K562 (cell line): ENCODE data around the gene ATP8B4. TPM values are rescaled to one million over a fixed set of nuclear protein-coding genes. Genes with fewer than 3 reads are reported as not detected.

Experiments
- ATAC-seq: fragments of 200-7000 bp; cut with Tn5 transposase; 3 replicates; pipeline ENCODE4 v1.9.1; 2020; ENCODE audit warnings: moderate library complexity
- BruUV-seq: library from RNA; stranded (reverse); fragments of 400-500 nt; replicated peaks from 2 replicates; lab custom pipeline; 2021; lab: Mats Ljungman, UMichigan
- CTCF ChIA-PET: fragments of 300-600 bp; formaldehyde crosslinking; extraction: SDS; loops from one replicate; lab custom pipeline; 2021; ENCODE audit warnings: low intra/inter-chr PET ratio; lab: Yijun Ruan, JAX
- POLR2A ChIA-PET: fragments of 300-600, 350-650 bp; sonication (Branson Sonifier 250); formaldehyde crosslinking; extraction: SDS; loops from one replicate; lab custom pipeline; 2021; ENCODE audit warnings: antibody characterized with exemption, inconsistent platforms; lab: Yijun Ruan, JAX
- DNase-seq, 4 experiments: peaks; one replicate each; pipeline versions ENCODE4 v3.0.0 to v3.0.0-alpha.2; 2011 to 2018; ENCODE audit warnings: low spot score in 3 of 4, mixed read lengths in 3 of 4; ENCODE audit errors: extremely low read depth in 1 of 4
- FAIRE-seq: peaks from 2 replicates; lab custom pipeline; 2011; peaks lifted over from hg19 to GRCh38; lab: Jason Lieb, UNC
- H2AFZ ChIP-seq: 2 replicates; pipeline ENCODE4 v1.6.0; 2011; ENCODE audit warnings: low read depth, low read length, control low read depth, inconsistent platforms
- H3K27ac ChIP-seq: fragments of 200-600 bp; 3 replicates; pipeline ENCODE4 v1.8.0; 2011; ENCODE audit warnings: low read depth, mild to moderate bottlenecking, control low read depth, inconsistent platforms, low read length, moderate library complexity, mixed read lengths; ENCODE audit errors: extremely low read depth
- H3K27me3 ChIP-seq, 2 experiments: fragments of 300-600 bp in 1 of 2; 2 replicates in 1 of 2; 3 replicates in 1 of 2; pipeline versions ENCODE4 v1.6.0 to v1.8.0; 2011; ENCODE audit warnings: inconsistent platforms in 2 of 2, low read length in 2 of 2, mild to moderate bottlenecking in 1 of 2, mixed read lengths in 1 of 2, moderate library complexity in 1 of 2; ENCODE audit not compliant: control insufficient read depth in 2 of 2, insufficient read depth in 2 of 2
- H3K36me3 ChIP-seq: fragments of 300-600 bp; 3 replicates; pipeline ENCODE4 v1.8.0; 2011; ENCODE audit warnings: mild to moderate bottlenecking, low read length, inconsistent platforms; ENCODE audit not compliant: control insufficient read depth, insufficient read depth
- H3K4me1 ChIP-seq, 2 experiments: fragments of 200-600 bp in 1 of 2; replicated peaks in 1 of 2; 2 replicates in 1 of 2; 3 replicates in 1 of 2; pipeline versions ENCODE4 v1.5.1 to v1.8.0; 2011; ENCODE audit warnings: inconsistent platforms in 2 of 2, low read length in 2 of 2, mild to moderate bottlenecking in 1 of 2, mixed read lengths in 1 of 2, moderate library complexity in 1 of 2; ENCODE audit not compliant: control insufficient read depth in 2 of 2, insufficient read depth in 2 of 2
- H3K4me2 ChIP-seq: 2 replicates; pipeline ENCODE4 v1.6.1; 2011; ENCODE audit warnings: low read length, control low read depth, inconsistent platforms, mixed read lengths; ENCODE audit not compliant: insufficient read depth
- H3K4me3 ChIP-seq: fragments of 200-600 bp; sonication (generic), shearing (Covaris generic); 2 replicates; pipeline ENCODE4 v1.5.1; 2016; ENCODE audit warnings: control low read depth, inconsistent platforms
- H3K79me2 ChIP-seq: fragments of 200-600 bp; 3 replicates; pipeline ENCODE4 v1.8.0; 2011; ENCODE audit warnings: low read length, inconsistent platforms; ENCODE audit not compliant: control insufficient read depth, insufficient read depth
- H3K9ac ChIP-seq, 2 experiments: 2 replicates each; pipeline versions ENCODE4 v1.6.0 to v1.6.1; 2011; ENCODE audit warnings: low read depth in 2 of 2, low read length in 2 of 2, control low read depth in 1 of 2, inconsistent platforms in 1 of 2, mild to moderate bottlenecking in 1 of 2, mixed read lengths in 1 of 2; ENCODE audit not compliant: insufficient read depth in 1 of 2
- H3K9me1 ChIP-seq: one replicate; pipeline ENCODE4 v1.6.0; 2011; ENCODE audit warnings: inconsistent platforms, mild to moderate bottlenecking, low read length, moderate library complexity; ENCODE audit not compliant: control insufficient read depth, insufficient read depth
- H3K9me3 ChIP-seq: replicated peaks from 2 replicates; pipeline ENCODE4 v1.5.1; 2011; ENCODE audit warnings: low read depth, low read length, inconsistent platforms; ENCODE audit not compliant: control insufficient read depth, insufficient read depth
- H4K20me1 ChIP-seq: replicated peaks from 2 replicates; pipeline ENCODE4 v1.6.1; 2011; ENCODE audit warnings: low read length, inconsistent platforms, mixed read lengths; ENCODE audit not compliant: control insufficient read depth, insufficient read depth
- CBX3 ChIP-seq, 2 experiments: IDR thresholded peaks; 1 replicate in 1 of 2; 2 replicates in 1 of 2; pipeline ENCODE4 v1.6.1; 2012; ENCODE audit warnings: inconsistent platforms in 2 of 2, low read length in 2 of 2, borderline replicate concordance in 1 of 2, control low read depth in 1 of 2
- CHD2 ChIP-seq: IDR thresholded peaks from 2 replicates; pipeline ENCODE4 v1.6.1; 2011; ENCODE audit warnings: low read depth, low read length
- FIP1L1 ChIP-seq: fragments of 200-400 bp; formaldehyde crosslinking; IDR thresholded peaks from 2 replicates; pipeline ENCODE4 v1.6.1; 2018; ENCODE audit warnings: mild to moderate bottlenecking, low read depth, low read length; ENCODE audit not compliant: poor library complexity, severe bottlenecking
- HDAC3 ChIP-seq: fragments of 450-650 bp; IDR thresholded peaks from 2 replicates; pipeline ENCODE4 v1.6.1; 2018; ENCODE audit warnings: borderline replicate concordance, mild to moderate bottlenecking, moderate library complexity; ENCODE audit not compliant: partially characterized antibody
- IFI16 ChIP-seq: fragments of 250-450 bp; sonication (Bioruptor Pico); IDR thresholded peaks from 2 replicates; pipeline ENCODE4 v2.1.2; 2022; ENCODE audit warnings: mild to moderate bottlenecking, inconsistent platforms
- NCOA4 ChIP-seq: fragments of 450-650 bp; IDR thresholded peaks from 2 replicates; pipeline ENCODE4 v1.6.1; 2018; ENCODE audit warnings: mild to moderate bottlenecking; ENCODE audit not compliant: partially characterized antibody
- PHB2 ChIP-seq: fragments of 450-650 bp; IDR thresholded peaks from 2 replicates; pipeline ENCODE4 v1.6.1; 2017; ENCODE audit warnings: low read depth
- TRIM24 ChIP-seq, 2 experiments: fragments of 450-650 bp; IDR thresholded peaks; 2 replicates each; pipeline ENCODE4 v1.6.1; 2016
- ZBTB8A ChIP-seq: fragments of 450-650 bp; IDR thresholded peaks from 2 replicates; pipeline ENCODE4 v1.6.1; 2018; ENCODE audit warnings: mild to moderate bottlenecking, moderate library complexity; ENCODE audit not compliant: partially characterized antibody
- ZNF212 ChIP-seq: fragments of 450-650 bp; formaldehyde crosslinking; IDR thresholded peaks from 2 replicates; pipeline ENCODE4 v1.4.0; 2020; ENCODE audit warnings: mild to moderate bottlenecking
- ZNF436 ChIP-seq: fragments of 250-450, 450-650 bp; sonication (Bioruptor Pico); formaldehyde crosslinking; IDR thresholded peaks from 2 replicates; pipeline ENCODE4 v1.7.0; 2020; ENCODE audit warnings: mild to moderate bottlenecking
- ZNF445 ChIP-seq: fragments of 250-450 bp; sonication (Bioruptor Pico); IDR thresholded peaks from 2 replicates; pipeline ENCODE4 v1.4.0; 2020; ENCODE audit warnings: low read depth, mild to moderate bottlenecking, moderate library complexity
- WGBS: fragments of 100-300 bp; shearing (Covaris generic); methylation state at CpG from one replicate; pipeline ENCODE4 v1.1.6; 2016; ENCODE audit warnings: low coverage, mixed read lengths; ENCODE audit not compliant: insufficient coverage; ENCODE audit errors: missing lambda C conversion rate; 5-methylcytosine and 5-hydroxymethylcytosine counted together
- in situ Hi-C: fragments of 300-500 bp; cut with MboI; formaldehyde crosslinking; loops from 4 replicates; pipeline ENCODE4 v1.15.0; 2018; ENCODE audit warnings: inconsistent platforms, mixed read lengths
- intact Hi-C: fragments of 100-400 bp; cut with micrococcal nuclease; formaldehyde crosslinking; loops from 2 replicates; pipeline ENCODE4 v1.14.2; 2022
- polyA plus RNA-seq, 8 experiments: library from polyadenylated mRNA; depleted of rRNA in 4 of 8; stranded (reverse) in 5 of 8; unstranded in 3 of 8; fragments of >200 nt; fragmentation: Nextera tagmentation in 2 of 8; fragmentation: Illumina TruSeq in 1 of 8; extraction: Ambion mirVana in 2 of 8; extraction: Trizol in 1 of 8; gene quantifications; 2 replicates each; pipeline versions ENCODE4 v1.2.1 to v1.2.3, GENCODE V29; 2011 to 2014; ENCODE audit warnings: inconsistent platforms in 1 of 8, missing spikeins in 1 of 8
- total RNA-seq, 7 experiments: library from RNA; depleted of rRNA in 6 of 7; stranded (reverse); fragments of >200 nt in 6 of 7; fragmentation: Illumina TruSeq in 2 of 7; extraction: Trizol in 2 of 7; gene quantifications; 2 replicates each; pipeline versions ENCODE4 v1.2.1 to v1.2.3, GENCODE V29; 2011 to 2021; ENCODE audit warnings: low replicate concordance in 1 of 7
- TF ChIP-seq, protein P1 (sequence below): IDR thresholded peaks from 2 replicates; pipeline ENCODE4 v1.6.1; 2014; ENCODE audit warnings: antibody characterized with exemption
- TF ChIP-seq, protein P2 (sequence below), 3 experiments: fragments of 200-800 bp in 1 of 3; sonication (Bioruptor generic) in 1 of 3; sonication (generic) in 1 of 3; formaldehyde crosslinking in 1 of 3; IDR thresholded peaks; 2 replicates each; pipeline versions ENCODE4 v1.6.1 to v1.8.0; 2016 to 2022; ENCODE audit warnings: mild to moderate bottlenecking in 2 of 3, missing compliant biosample characterization in 2 of 3, missing genetic modification characterization in 2 of 3, missing genetic modification reagents in 1 of 3
- TF ChIP-seq, protein P3 (sequence below): sonication (generic); formaldehyde crosslinking; IDR thresholded peaks from 2 replicates; pipeline ENCODE4 v1.8.0; 2022; ENCODE audit warnings: missing genetic modification reagents, mild to moderate bottlenecking, moderate library complexity, borderline replicate concordance
- TF ChIP-seq, protein P4 (sequence below), 2 experiments: fragments of 450-650 bp in 1 of 2; sonication (generic) in 1 of 2; formaldehyde crosslinking in 1 of 2; IDR thresholded peaks in 1 of 2; conservative IDR thresholded peaks in 1 of 2; 2 replicates each; pipeline versions ENCODE4 v1.6.1 to v1.8.1; 2016 to 2023; ENCODE audit warnings: mild to moderate bottlenecking in 2 of 2, moderate library complexity in 2 of 2, inconsistent platforms in 1 of 2, missing genetic modification reagents in 1 of 2

ATP8B4 gene
- total and polyA plus RNA-seq, 9 of the 15 experiments (the other 6 are each of a cell fraction or from before 2014, with no cell fraction given): 0.14 to 2.5 (median 0.44) TPM

DNA sequence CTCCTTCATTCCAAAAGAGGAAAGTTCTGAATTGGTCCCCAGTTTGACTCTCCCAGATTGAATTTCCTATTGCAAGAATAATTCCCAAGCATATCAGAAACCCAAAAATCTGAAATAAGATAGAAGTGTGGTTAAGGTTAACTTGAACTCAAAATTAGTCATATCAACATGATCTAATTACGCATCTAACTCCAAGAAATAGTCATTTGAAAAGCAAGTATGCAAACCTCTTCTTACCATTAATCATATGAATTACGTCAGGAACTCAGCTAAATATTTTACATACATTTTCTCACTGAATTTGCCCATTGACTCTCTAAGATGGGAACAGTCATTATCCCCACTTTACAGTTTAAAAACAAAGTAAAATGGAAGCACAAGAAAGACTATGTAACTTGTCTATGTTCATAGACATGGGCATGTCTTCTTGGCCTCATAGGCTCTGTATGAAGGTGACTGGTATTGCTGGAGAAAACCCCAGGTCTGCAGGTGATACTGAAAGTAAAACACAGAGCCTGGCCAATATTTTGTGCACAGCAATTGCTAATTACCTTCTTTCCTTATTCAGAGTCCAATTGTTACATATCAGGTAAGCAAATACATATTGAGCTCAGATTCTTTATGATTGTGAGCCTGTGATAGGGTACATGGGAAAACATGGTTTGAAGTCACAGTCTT, 139.2 kb downstream of the ATP8B4 start (continued):
- TF ChIP-seq IFI16 (no peak), CHD2 (no peak)

DNA sequence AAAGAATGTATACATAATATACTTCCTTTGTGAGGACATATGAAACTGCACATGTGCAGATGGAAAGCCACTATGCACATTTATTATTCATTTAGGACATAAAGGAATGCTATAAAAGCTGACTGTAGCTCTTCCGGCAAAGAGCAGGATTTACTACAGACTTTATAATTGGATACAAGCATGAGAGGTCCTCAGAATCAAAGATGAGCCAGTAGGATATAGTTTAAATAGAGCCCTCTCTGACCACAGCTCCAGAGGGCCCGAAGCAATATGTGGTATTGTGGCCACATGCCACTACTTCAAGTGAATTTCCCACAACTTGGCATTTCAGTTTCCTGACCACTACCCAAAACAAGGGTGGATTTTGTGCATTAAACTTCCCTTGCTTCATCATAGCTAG, 140.9 kb downstream of the ATP8B4 start:
- ATAC-seq: no peak
- no peak overlapping the region for H3K4me3 ChIP-seq
- in situ Hi-C loops (no loop called here), intact Hi-C loops (no loop called here)
- no peaks in the 10 kb centered on the region for H3K9me1 ChIP-seq
- H3K27ac ChIP-seq: no peak overlapping the region
- no peak overlapping the region for H2AFZ ChIP-seq
- H3K4me1 ChIP-seq: no peaks in the 10 kb centered on the region
- no peaks in the 10 kb centered on the region for H3K9me3 ChIP-seq
- H3K36me3 ChIP-seq: no peaks in the 10 kb centered on the region
- no peaks in the 10 kb centered on the region for H3K79me2 ChIP-seq
- no peaks in the 10 kb centered on the region for H3K27me3 ChIP-seq
- no peak overlapping the region for H3K4me2 ChIP-seq
- CTCF ChIA-PET: no interaction called here
- 2% methylated on average over 2 of the region's 2 CpGs for WGBS
- no peak for DNase-seq
- FAIRE-seq: no peak
- no peak overlapping the region for H3K9ac ChIP-seq
- H4K20me1 ChIP-seq: no peaks in the 10 kb centered on the region
- BruUV-seq: no TSS peak
- POLR2A ChIA-PET: no interaction called here
- no peak for TF ChIP-seq TRIM24 (IDR thresholded peaks at IDR 0.05)
- TF ChIP-seq ZNF436 (CRISPR knock-in tag): no peak
- no peak for TF ChIP-seq CHD2
- no peak for TF ChIP-seq PHB2
- TF ChIP-seq ZNF445 (CRISPR knock-in tag): no peak
- TF ChIP-seq, protein P1, sequence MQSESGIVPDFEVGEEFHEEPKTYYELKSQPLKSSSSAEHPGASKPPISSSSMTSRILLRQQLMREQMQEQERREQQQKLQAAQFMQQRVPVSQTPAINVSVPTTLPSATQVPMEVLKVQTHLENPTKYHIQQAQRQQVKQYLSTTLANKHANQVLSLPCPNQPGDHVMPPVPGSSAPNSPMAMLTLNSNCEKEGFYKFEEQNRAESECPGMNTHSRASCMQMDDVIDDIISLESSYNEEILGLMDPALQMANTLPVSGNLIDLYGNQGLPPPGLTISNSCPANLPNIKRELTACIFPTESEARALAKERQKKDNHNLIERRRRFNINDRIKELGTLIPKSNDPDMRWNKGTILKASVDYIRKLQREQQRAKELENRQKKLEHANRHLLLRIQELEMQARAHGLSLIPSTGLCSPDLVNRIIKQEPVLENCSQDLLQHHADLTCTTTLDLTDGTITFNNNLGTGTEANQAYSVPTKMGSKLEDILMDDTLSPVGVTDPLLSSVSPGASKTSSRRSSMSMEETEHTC: no peak
- TF ChIP-seq, protein P2, sequence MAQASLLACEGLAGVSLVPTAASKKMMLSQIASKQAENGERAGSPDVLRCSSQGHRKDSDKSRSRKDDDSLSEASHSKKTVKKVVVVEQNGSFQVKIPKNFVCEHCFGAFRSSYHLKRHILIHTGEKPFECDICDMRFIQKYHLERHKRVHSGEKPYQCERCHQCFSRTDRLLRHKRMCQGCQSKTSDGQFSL (CRISPR knock-in tag; IDR thresholded peaks at IDR 0.05): no peak
- TF ChIP-seq, protein P2 (tag; IDR thresholded peaks at IDR 0.05): no peak
- no peak for TF ChIP-seq NCOA4
- TF ChIP-seq HDAC3: no peak
- no peak for TF ChIP-seq ZBTB8A
- TF ChIP-seq, protein P3, sequence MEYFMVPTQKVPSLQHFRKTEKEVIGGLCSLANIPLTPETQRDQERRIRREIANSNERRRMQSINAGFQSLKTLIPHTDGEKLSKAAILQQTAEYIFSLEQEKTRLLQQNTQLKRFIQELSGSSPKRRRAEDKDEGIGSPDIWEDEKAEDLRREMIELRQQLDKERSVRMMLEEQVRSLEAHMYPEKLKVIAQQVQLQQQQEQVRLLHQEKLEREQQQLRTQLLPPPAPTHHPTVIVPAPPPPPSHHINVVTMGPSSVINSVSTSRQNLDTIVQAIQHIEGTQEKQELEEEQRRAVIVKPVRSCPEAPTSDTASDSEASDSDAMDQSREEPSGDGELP (CRISPR knock-in tag): no peak
- TF ChIP-seq CBX3 (IDR thresholded peaks at IDR 0.05; ENCODE audit: borderline replicate concordance in 1 of 2, low read length in 2 of 2): no peak
- TF ChIP-seq FIP1L1: no peak
- TF ChIP-seq, protein P4, sequence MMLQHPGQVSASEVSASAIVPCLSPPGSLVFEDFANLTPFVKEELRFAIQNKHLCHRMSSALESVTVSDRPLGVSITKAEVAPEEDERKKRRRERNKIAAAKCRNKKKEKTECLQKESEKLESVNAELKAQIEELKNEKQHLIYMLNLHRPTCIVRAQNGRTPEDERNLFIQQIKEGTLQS (IDR thresholded peaks at IDR 0.05): no peak
- TF ChIP-seq, protein P4 (CRISPR knock-in tag; conservative IDR thresholded peaks at IDR 0.05): no peak
- no peak for TF ChIP-seq ZNF212 (CRISPR knock-in tag)
